ENCODE data around the gene CD300LB.

The CD300LB gene

DNA sequence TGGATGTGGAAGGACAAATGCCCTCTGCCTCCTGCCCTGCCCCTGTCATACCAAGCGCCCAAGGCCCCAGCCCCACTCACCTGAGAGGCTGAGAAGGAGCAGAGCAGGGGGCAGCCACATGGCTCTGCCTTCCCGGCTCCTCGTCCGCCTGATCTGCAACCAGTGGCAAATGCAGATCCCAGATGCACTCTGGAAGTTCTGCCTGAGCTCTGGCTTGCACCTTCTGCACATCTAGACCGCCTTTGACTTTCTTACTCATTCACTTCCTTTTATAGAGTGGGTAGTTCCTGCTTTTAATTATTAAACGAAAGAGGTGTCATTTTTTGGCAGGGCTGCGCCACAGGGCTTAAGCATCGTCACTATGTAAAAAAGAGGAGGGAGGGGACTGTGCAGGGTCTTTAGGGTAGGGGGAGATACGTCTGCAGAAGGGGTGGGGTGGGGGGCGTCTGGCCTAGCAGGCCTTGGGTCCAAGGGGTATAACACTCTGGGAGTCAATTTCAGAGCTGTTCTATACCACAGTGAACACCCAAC is at the start of gene CD300LB:
Gene CD300LB, minus strand, starts transcription at position 245 of the 531 bp plus-strand sequence. Its CDS starts 125 bp downstream, at position 120.
- no peaks in the 10 kb centered on the region for H3K79me2 ChIP-seq (ENCODE audit: insufficient read depth, low read length)
- H3K9ac ChIP-seq (ENCODE audit: low read depth, low read length, poor library complexity, severe bottlenecking): no peak within 1 kb of the TSS
- no peaks in the 10 kb centered on the region for H3K27me3 ChIP-seq (ENCODE audit: insufficient read depth, low read length, poor library complexity, severe bottlenecking)
- no peaks in the 10 kb centered on the region for H3K4me1 ChIP-seq (ENCODE audit: insufficient read depth, low read length, poor library complexity, severe bottlenecking)
- H4K20me1 ChIP-seq (ENCODE audit: insufficient read depth, low read length, poor library complexity, severe bottlenecking): no peaks in the 10 kb centered on the region
- TF ChIP-seq EZH2phosphoT487 (IDR thresholded peaks at IDR 0.05; ENCODE audit: borderline replicate concordance): no peak
- TF ChIP-seq, protein P1, sequence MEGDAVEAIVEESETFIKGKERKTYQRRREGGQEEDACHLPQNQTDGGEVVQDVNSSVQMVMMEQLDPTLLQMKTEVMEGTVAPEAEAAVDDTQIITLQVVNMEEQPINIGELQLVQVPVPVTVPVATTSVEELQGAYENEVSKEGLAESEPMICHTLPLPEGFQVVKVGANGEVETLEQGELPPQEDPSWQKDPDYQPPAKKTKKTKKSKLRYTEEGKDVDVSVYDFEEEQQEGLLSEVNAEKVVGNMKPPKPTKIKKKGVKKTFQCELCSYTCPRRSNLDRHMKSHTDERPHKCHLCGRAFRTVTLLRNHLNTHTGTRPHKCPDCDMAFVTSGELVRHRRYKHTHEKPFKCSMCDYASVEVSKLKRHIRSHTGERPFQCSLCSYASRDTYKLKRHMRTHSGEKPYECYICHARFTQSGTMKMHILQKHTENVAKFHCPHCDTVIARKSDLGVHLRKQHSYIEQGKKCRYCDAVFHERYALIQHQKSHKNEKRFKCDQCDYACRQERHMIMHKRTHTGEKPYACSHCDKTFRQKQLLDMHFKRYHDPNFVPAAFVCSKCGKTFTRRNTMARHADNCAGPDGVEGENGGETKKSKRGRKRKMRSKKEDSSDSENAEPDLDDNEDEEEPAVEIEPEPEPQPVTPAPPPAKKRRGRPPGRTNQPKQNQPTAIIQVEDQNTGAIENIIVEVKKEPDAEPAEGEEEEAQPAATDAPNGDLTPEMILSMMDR (conservative IDR thresholded peaks at IDR 0.05; ENCODE audit: low read length): no peak
- H3K9me3 ChIP-seq (ENCODE audit: insufficient read depth, low read depth, low read length): no peaks in the 10 kb centered on the region
- no peaks in the 10 kb centered on the region for H3F3A ChIP-seq (ENCODE audit: low read depth)
- no peaks in the 10 kb centered on the region for H3K36me3 ChIP-seq (ENCODE audit: insufficient read depth, low read length)
- H3K4me3 ChIP-seq (ENCODE audit: low read length, poor library complexity, severe bottlenecking): no peak within 1 kb of the TSS
- no peaks in the 10 kb centered on the region for H3K9me2 ChIP-seq (replicated peaks; ENCODE audit: low read depth, low read length)
- no peak within 1 kb of the TSS for H3K4me2 ChIP-seq (ENCODE audit: low read depth, low read length, poor library complexity, severe bottlenecking)
- no peak within 1 kb of the TSS for H2AFZ ChIP-seq (ENCODE audit: low read length)

DNA sequence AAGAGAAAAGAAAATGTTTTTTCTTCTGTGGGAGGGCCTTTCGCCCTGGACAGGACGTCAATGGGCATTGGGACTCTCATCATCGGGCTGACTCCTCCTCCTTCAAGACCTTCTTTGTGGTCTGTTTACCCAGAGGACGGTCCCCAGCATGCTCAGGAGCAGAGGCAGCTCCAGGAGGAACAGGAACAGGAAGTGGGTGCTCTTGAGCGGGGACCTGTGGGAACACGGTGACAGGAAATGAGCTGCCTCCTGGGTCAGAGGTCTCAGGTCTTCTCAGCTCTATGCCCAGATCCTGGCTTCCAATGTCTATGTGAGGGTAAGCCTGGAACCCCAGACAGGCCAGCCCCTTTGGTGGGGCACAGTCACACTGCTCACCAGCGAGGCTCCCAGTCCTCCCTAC is 48.6 kb upstream of the CD300LB start:
- Histone ChIP-seq H3K9me3 (ENCODE audit: insufficient read depth, low read depth, low read length) (no peaks in the 10 kb centered on the region), H3K27me3 (ENCODE audit: insufficient read depth, low read length, poor library complexity, severe bottlenecking) (no peaks in the 10 kb centered on the region), H3F3A (ENCODE audit: low read depth) (no peaks in the 10 kb centered on the region), H3K36me3 (ENCODE audit: insufficient read depth, low read length) (no peaks in the 10 kb centered on the region), H2AFZ (ENCODE audit: low read length) (peak overlapping the region; percentile 74; the same call in 1 of the 2 replicates), H3K9ac (ENCODE audit: low read depth, low read length, poor library complexity, severe bottlenecking) (no peak overlapping the region), H3K4me3 (ENCODE audit: low read length, poor library complexity, severe bottlenecking) (no peak overlapping the region), H4K20me1 (ENCODE audit: insufficient read depth, low read length, poor library complexity, severe bottlenecking) (no peaks in the 10 kb centered on the region), H3K9me2 (replicated peaks; ENCODE audit: low read depth, low read length) (no peaks in the 10 kb centered on the region), H3K4me2 (ENCODE audit: low read depth, low read length, poor library complexity, severe bottlenecking) (no peak overlapping the region), H3K79me2 (ENCODE audit: insufficient read depth, low read length) (no peaks in the 10 kb centered on the region), H3K4me1 (ENCODE audit: insufficient read depth, low read length, poor library complexity, severe bottlenecking) (peaks cover 2% of the 10 kb centered on the region)
- no peak for TF ChIP-seq EZH2phosphoT487 (IDR thresholded peaks at IDR 0.05; ENCODE audit: borderline replicate concordance)
- TF ChIP-seq, protein P1 (conservative IDR thresholded peaks at IDR 0.05; ENCODE audit: low read length): no peak

DNA sequence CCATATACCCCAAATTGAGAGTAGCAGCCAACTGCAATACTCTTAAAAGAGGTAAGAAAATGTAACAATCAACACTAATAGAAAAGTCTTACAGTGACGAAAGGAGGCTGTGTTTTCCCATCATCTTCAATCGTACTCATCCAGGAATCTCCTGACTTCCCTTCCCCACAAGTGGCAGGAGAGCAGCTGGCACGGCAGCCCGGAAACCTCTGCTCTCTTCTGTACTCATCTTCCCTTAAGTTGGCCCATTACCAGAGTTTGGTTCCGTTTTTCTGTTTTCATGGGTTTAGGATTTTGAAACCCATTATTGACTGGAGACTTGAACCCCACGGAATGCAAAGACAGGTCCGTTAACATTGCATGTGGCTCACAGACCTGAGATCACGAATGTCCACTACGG is 47.7 kb upstream of the CD300LB start:
- Histone ChIP-seq H3K9ac (ENCODE audit: low read depth, low read length, poor library complexity, severe bottlenecking) (no peak overlapping the region), H3F3A (ENCODE audit: low read depth) (no peaks in the 10 kb centered on the region), H3K4me1 (ENCODE audit: insufficient read depth, low read length, poor library complexity, severe bottlenecking) (peaks cover 2% of the 10 kb centered on the region), H3K27me3 (ENCODE audit: insufficient read depth, low read length, poor library complexity, severe bottlenecking) (no peaks in the 10 kb centered on the region), H3K4me2 (ENCODE audit: low read depth, low read length, poor library complexity, severe bottlenecking) (no peak overlapping the region), H3K36me3 (ENCODE audit: insufficient read depth, low read length) (no peaks in the 10 kb centered on the region), H4K20me1 (ENCODE audit: insufficient read depth, low read length, poor library complexity, severe bottlenecking) (no peaks in the 10 kb centered on the region), H3K79me2 (ENCODE audit: insufficient read depth, low read length) (no peaks in the 10 kb centered on the region), H3K4me3 (ENCODE audit: low read length, poor library complexity, severe bottlenecking) (no peak overlapping the region), H3K9me3 (ENCODE audit: insufficient read depth, low read depth, low read length) (no peaks in the 10 kb centered on the region), H2AFZ (ENCODE audit: low read length) (no peak overlapping the region), H3K9me2 (replicated peaks; ENCODE audit: low read depth, low read length) (no peaks in the 10 kb centered on the region)
- no peak for TF ChIP-seq EZH2phosphoT487 (IDR thresholded peaks at IDR 0.05; ENCODE audit: borderline replicate concordance)
- TF ChIP-seq, protein P1 (conservative IDR thresholded peaks at IDR 0.05; ENCODE audit: low read length): no peak
